Glutamatergic neuron (in vitro differentiated cells): ENCODE data around the gene WDR3. TPM values are rescaled to one million over a fixed set of nuclear protein-coding genes. Genes with fewer than 3 reads are reported as not detected.

ENCODE experiments used
- DNase-seq: peaks from one replicate; pipeline ENCODE4 v3.0.0; 2022
- H3K27ac Mint-ChIP-seq: one replicate; pipeline ENCODE4 v1.8.0; 2020; ENCODE audit warnings: mild to moderate bottlenecking, mixed read lengths, inconsistent platforms; ENCODE audit not compliant: unreplicated experiment
- H3K27me3 Mint-ChIP-seq: one replicate; pipeline ENCODE4 v1.8.0; 2020; ENCODE audit warnings: mild to moderate bottlenecking, moderate library complexity, mixed read lengths, inconsistent platforms; ENCODE audit not compliant: unreplicated experiment
- H3K36me3 Mint-ChIP-seq: one replicate; pipeline ENCODE4 v1.8.0; 2020; ENCODE audit warnings: mild to moderate bottlenecking, mixed read lengths, inconsistent platforms; ENCODE audit not compliant: unreplicated experiment
- H3K4me1 Mint-ChIP-seq: one replicate; pipeline ENCODE4 v1.8.0; 2020; ENCODE audit warnings: mild to moderate bottlenecking, low read depth, mixed read lengths, inconsistent platforms; ENCODE audit not compliant: unreplicated experiment
- H3K4me3 Mint-ChIP-seq: one replicate; pipeline ENCODE4 v1.8.0; 2020; ENCODE audit warnings: mild to moderate bottlenecking, mixed read lengths, inconsistent platforms; ENCODE audit not compliant: unreplicated experiment
- H3K9me3 Mint-ChIP-seq: one replicate; pipeline ENCODE4 v1.8.0; 2020; ENCODE audit warnings: mild to moderate bottlenecking, moderate library complexity, mixed read lengths, inconsistent platforms; ENCODE audit not compliant: unreplicated experiment
- long read RNA-seq: library from polyadenylated mRNA; unstranded; transcript quantifications from one replicate; pipeline ENCODE4 v2.0.0, GENCODE V29; 2020; ENCODE audit not compliant: unreplicated experiment
- total RNA-seq: library from RNA; stranded (reverse); fragmentation: NEBNext Ultra II Directional; extraction: Animal tissue kit (Norgen Biotek cat#: 25700); gene quantifications from one replicate; pipeline ENCODE4 v1.2.1, GENCODE V29; 2021; ENCODE audit not compliant: unreplicated experiment
- TF ChIP-seq, protein P1 (sequence below): fragments of 200-600 bp; sonication (generic); IDR thresholded peaks from one replicate; pipeline ENCODE4 v1.5.0; 2021; ENCODE audit not compliant: partially characterized antibody, unreplicated experiment

Gene WDR3
- total RNA-seq = 22.2 TPM
- long read RNA-seq, full-length matches to known transcripts = 3 of 14 reads
- long read RNA-seq, partial matches to known transcripts = 3 of 14 reads
- long read RNA-seq, other reads (novel, unspliced or antisense) = 8 of 14 reads

DNA sequence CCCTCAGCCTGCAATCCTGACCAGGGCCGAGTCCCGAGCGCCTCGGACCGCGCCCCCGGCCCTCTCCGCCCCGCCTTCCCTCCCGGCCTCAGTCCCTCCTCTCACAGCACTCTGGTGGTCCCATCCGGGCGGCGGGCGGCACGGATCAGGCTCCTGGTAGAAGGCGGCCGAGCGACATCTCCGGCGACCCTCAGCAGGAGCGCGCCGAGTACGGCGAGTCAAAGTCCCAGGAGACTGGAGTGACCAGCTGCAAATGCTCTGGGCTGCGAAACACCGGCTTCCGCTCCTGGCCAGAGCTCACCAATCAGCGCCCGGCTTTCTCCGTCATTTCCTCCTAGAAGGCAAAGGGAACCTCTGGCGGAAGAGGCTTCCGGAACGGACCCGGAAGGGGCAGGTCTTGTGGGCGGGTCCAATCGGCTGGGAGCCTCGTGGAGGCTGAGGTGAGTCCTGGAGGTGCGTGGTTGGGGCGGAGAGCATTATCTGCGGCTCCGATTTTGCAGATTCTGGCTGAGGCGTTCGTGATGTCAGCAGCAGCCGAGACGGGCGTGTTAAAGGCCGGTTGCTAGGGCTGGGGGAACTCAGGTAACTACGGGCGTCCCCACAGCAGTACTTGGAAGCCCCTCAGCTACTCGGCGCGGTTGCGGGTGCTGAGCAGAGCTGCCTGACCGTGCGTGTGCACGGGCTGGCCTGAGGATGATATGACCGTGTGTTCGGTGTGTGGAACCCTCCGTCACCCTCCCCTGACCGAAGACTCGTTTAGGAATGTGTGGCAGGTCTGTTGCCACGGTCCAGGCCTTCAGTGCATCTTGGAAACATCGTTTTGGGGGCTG, at the start of gene WDR3, which contains the start of gene GDAP2:
Gene WDR3 (plus strand): TSS at position 397 of the 830 bp plus-strand sequence. CDS start 3,581 bp downstream, outside the sequence.
Gene GDAP2 (minus strand): TSS at position 279 of the 830 bp plus-strand sequence. CDS start 9,264 bp downstream, outside the sequence.
- Mint-ChIP-seq H3K9me3 (peaks cover 4% of the 10 kb centered on the region), H3K4me3 (peak within 1 kb of the TSS; percentile 99), H3K27ac (peak within 1 kb of the TSS; percentile 93), H3K4me1 (peaks cover 12% of the 10 kb centered on the region), H3K27me3 (no peaks in the 10 kb centered on the region), H3K36me3 (no peaks in the 10 kb centered on the region)
- TF ChIP-seq, protein P1, sequence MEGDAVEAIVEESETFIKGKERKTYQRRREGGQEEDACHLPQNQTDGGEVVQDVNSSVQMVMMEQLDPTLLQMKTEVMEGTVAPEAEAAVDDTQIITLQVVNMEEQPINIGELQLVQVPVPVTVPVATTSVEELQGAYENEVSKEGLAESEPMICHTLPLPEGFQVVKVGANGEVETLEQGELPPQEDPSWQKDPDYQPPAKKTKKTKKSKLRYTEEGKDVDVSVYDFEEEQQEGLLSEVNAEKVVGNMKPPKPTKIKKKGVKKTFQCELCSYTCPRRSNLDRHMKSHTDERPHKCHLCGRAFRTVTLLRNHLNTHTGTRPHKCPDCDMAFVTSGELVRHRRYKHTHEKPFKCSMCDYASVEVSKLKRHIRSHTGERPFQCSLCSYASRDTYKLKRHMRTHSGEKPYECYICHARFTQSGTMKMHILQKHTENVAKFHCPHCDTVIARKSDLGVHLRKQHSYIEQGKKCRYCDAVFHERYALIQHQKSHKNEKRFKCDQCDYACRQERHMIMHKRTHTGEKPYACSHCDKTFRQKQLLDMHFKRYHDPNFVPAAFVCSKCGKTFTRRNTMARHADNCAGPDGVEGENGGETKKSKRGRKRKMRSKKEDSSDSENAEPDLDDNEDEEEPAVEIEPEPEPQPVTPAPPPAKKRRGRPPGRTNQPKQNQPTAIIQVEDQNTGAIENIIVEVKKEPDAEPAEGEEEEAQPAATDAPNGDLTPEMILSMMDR = no peak
- peak; percentile 94 for DNase-seq

DNA sequence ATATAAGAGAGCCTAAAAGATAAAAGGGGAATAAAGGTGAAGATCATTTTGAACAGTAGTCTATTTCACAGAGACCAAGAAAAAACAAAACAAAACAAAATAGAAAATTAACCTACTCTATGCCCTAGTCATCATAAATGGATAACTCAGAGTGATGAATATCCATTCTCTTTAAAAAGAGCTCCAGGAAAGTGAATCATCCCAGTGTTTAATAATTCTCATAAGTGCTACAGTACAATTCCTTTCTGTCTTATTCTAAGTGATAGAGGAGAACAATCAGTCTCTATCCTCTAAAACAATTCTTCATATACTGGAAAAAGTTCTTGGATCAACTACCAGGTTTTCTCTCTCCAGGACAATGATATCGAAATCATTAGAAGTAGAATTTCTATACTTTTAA, 45.9 kb upstream of the WDR3 start:
- H3K4me1 Mint-ChIP-seq = no peaks in the 10 kb centered on the region
- no peak overlapping the region for H3K4me3 Mint-ChIP-seq
- TF ChIP-seq, protein P1 = no peak
- H3K27me3 Mint-ChIP-seq = no peaks in the 10 kb centered on the region
- H3K27ac Mint-ChIP-seq = no peak overlapping the region
- DNase-seq = no peak
- H3K36me3 Mint-ChIP-seq = no peaks in the 10 kb centered on the region
- no peaks in the 10 kb centered on the region for H3K9me3 Mint-ChIP-seq

DNA sequence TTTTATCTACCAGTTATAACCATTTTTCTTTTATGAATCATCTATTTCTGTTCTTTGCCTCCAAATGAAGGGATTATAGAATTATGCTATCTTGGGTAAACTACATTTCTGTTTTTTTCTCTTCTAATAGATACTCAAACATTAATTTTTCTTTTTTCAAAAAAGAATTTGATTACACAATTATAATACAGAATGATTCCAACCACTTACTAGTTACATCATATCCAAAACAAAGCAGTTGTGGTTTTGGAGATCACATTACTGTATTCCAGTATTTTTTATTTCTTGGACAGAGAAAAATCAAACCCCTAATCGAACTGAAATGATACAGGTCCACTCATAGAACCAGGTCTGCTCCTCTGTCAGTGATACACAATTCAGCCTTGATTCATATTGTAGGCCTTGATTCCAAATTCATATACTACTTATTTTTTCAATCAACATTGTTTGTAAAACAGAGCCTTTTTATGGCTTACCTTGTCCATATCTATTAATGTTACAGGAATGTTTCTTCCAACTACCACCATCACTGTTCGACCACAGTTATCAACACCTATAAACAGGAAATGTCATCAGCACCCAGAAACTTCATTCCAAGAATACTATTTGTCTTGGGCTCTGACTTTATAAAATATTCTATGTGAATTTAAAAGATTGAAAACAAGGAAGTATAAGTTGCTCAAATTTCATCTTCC, 43.3 kb upstream of the WDR3 start:
- no peaks in the 10 kb centered on the region for H3K27me3 Mint-ChIP-seq
- H3K27ac Mint-ChIP-seq = no peak overlapping the region
- no peak for DNase-seq
- H3K4me1 Mint-ChIP-seq = no peaks in the 10 kb centered on the region
- H3K4me3 Mint-ChIP-seq = no peak overlapping the region
- TF ChIP-seq, protein P1 = no peak
- H3K9me3 Mint-ChIP-seq = no peaks in the 10 kb centered on the region
- H3K36me3 Mint-ChIP-seq = no peaks in the 10 kb centered on the region

DNA sequence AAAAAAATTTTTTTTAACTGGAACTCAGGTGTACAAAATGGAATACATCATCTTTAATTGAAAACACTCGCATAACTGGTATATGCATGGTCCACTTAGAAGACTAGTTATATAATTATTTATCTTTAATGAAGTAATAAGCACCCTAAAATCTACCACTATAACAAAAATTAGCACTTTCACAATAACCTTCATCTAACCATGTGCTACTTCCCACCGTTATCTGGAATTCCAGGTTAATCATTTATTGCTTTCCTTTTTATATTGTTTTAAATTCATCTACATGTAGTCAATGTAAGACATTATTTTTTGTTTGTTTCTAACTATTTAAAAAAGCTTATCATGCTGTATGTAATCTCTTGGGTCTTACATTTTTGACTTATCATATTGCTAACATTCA, 39.1 kb upstream of the WDR3 start:
- DNase-seq = no peak
- Mint-ChIP-seq H3K27ac (no peak overlapping the region), H3K4me3 (no peak overlapping the region), H3K9me3 (no peaks in the 10 kb centered on the region), H3K27me3 (no peaks in the 10 kb centered on the region), H3K4me1 (peaks cover under 1% of the 10 kb centered on the region), H3K36me3 (no peaks in the 10 kb centered on the region)
- TF ChIP-seq, protein P1 = no peak
